ENCODE data around the gene CD86. TPM values are rescaled to one million over a fixed set of nuclear protein-coding genes. Genes with fewer than 3 reads are reported as not detected.

The CD86 gene
- total RNA-seq, 1 donor from 2014 or later, result not detected

- Mint-ChIP-seq H3K27me3 (ENCODE audit: low read depth, unreplicated experiment) (peaks cover 9% of the 10 kb centered on the region), H3K36me3 (ENCODE audit: low read depth, unreplicated experiment) (no peaks in the 10 kb centered on the region), H3K4me1 (ENCODE audit: low read depth, unreplicated experiment) (no peaks in the 10 kb centered on the region), H3K27ac (ENCODE audit: unreplicated experiment) (no peak overlapping the region), H3K4me3 (ENCODE audit: unreplicated experiment) (no peak overlapping the region), H3K9me3 (ENCODE audit: unreplicated experiment) (no peaks in the 10 kb centered on the region)
- no peaks in the 10 kb centered on the region for H3K79me2 ChIP-seq (ENCODE audit: insufficient read depth, low read length)
- no peaks in the 10 kb centered on the region for H3K36me3 ChIP-seq (ENCODE audit: insufficient read depth, low read length)
- H3K27ac ChIP-seq (ENCODE audit: low read depth, low read length), result no peak overlapping the region
- H2AFZ ChIP-seq (ENCODE audit: low read depth, low read length), result no peak overlapping the region
- H3K4me2 ChIP-seq (ENCODE audit: low read length), result no peak overlapping the region
- H3K4me3 ChIP-seq (ENCODE audit: insufficient read depth, low read depth, low read length), result no peak overlapping the region
- no peaks in the 10 kb centered on the region for H3K9me3 ChIP-seq (ENCODE audit: insufficient read depth, low read depth, low read length)
- FAIRE-seq (no peak), DNase-seq (ENCODE audit: low read depth) (no peak)
- no peaks in the 10 kb centered on the region for H3K4me1 ChIP-seq (ENCODE audit: insufficient read depth, low read length)
- no peaks in the 10 kb centered on the region for H4K20me1 ChIP-seq (ENCODE audit: insufficient read depth, low read length)
- H3K9ac ChIP-seq (ENCODE audit: low read length), result no peak overlapping the region
- no peak for TF ChIP-seq EZH2 (IDR thresholded peaks at IDR 0.05; ENCODE audit: insufficient read depth, low read length)
- TF ChIP-seq, protein P1, sequence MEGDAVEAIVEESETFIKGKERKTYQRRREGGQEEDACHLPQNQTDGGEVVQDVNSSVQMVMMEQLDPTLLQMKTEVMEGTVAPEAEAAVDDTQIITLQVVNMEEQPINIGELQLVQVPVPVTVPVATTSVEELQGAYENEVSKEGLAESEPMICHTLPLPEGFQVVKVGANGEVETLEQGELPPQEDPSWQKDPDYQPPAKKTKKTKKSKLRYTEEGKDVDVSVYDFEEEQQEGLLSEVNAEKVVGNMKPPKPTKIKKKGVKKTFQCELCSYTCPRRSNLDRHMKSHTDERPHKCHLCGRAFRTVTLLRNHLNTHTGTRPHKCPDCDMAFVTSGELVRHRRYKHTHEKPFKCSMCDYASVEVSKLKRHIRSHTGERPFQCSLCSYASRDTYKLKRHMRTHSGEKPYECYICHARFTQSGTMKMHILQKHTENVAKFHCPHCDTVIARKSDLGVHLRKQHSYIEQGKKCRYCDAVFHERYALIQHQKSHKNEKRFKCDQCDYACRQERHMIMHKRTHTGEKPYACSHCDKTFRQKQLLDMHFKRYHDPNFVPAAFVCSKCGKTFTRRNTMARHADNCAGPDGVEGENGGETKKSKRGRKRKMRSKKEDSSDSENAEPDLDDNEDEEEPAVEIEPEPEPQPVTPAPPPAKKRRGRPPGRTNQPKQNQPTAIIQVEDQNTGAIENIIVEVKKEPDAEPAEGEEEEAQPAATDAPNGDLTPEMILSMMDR (IDR thresholded peaks at IDR 0.05; ENCODE audit: insufficient read depth, low read depth, low read length), result no peak
- H3K27me3 ChIP-seq (ENCODE audit: insufficient read depth, low read length), result no peaks in the 10 kb centered on the region
Measured at GRCh38 chr3:122079524-122080206, 24.5 kb downstream of the CD86 start.

DNA sequence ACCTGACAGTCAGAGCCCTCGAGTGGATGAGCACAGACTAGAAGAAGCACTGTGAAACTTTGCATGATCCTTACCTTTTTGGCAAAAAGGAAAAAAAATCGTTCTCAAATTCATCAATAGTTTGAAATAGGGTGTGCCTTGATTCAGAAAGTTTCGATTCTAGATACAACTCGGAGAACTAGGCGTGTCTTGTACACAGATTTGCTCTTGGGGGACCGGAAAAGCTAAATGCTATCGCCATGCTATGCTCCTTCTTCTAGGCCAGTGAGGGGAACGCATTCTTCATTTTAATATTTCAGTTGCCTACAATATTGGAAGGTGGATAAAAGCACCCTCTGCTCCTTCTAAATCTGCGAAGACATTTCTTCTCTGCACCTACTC lies 25.0 kb downstream of the CD86 start:
- H3K9me3 ChIP-seq (ENCODE audit: insufficient read depth, low read depth, low read length), result no peaks in the 10 kb centered on the region
- TF ChIP-seq, protein P1 (IDR thresholded peaks at IDR 0.05; ENCODE audit: insufficient read depth, low read depth, low read length), result no peak
- TF ChIP-seq EZH2 (IDR thresholded peaks at IDR 0.05; ENCODE audit: insufficient read depth, low read length), result no peak
- H3K27ac ChIP-seq (ENCODE audit: low read depth, low read length), result no peak overlapping the region
- no peak overlapping the region for H3K27ac Mint-ChIP-seq (ENCODE audit: unreplicated experiment)
- H2AFZ ChIP-seq (ENCODE audit: low read depth, low read length), result no peak overlapping the region
- no peak overlapping the region for H3K4me2 ChIP-seq (ENCODE audit: low read length)
- H3K36me3 ChIP-seq (ENCODE audit: insufficient read depth, low read length), result no peaks in the 10 kb centered on the region
- H3K4me3 Mint-ChIP-seq (ENCODE audit: unreplicated experiment), result no peak overlapping the region
- H3K9ac ChIP-seq (ENCODE audit: low read length), result no peak overlapping the region
- no peaks in the 10 kb centered on the region for H4K20me1 ChIP-seq (ENCODE audit: insufficient read depth, low read length)
- FAIRE-seq (no peak), DNase-seq (ENCODE audit: low read depth) (no peak)
- no peaks in the 10 kb centered on the region for H3K9me3 Mint-ChIP-seq (ENCODE audit: unreplicated experiment)
- H3K27me3 Mint-ChIP-seq (ENCODE audit: low read depth, unreplicated experiment), result peaks cover 9% of the 10 kb centered on the region
- no peaks in the 10 kb centered on the region for H3K36me3 Mint-ChIP-seq (ENCODE audit: low read depth, unreplicated experiment)
- H3K4me1 ChIP-seq (ENCODE audit: insufficient read depth, low read length), result no peaks in the 10 kb centered on the region
- no peaks in the 10 kb centered on the region for H3K4me1 Mint-ChIP-seq (ENCODE audit: low read depth, unreplicated experiment)
- no peaks in the 10 kb centered on the region for H3K27me3 ChIP-seq (ENCODE audit: insufficient read depth, low read length)
- H3K79me2 ChIP-seq (ENCODE audit: insufficient read depth, low read length), result no peaks in the 10 kb centered on the region
- H3K4me3 ChIP-seq (ENCODE audit: insufficient read depth, low read depth, low read length), result no peak overlapping the region

GRCh38 chr3:122081543-122082247 lies 26.5 kb downstream of the CD86 start:
- Histone ChIP-seq H3K79me2 (ENCODE audit: insufficient read depth, low read length) (no peaks in the 10 kb centered on the region), H4K20me1 (ENCODE audit: insufficient read depth, low read length) (no peaks in the 10 kb centered on the region), H3K9me3 (ENCODE audit: insufficient read depth, low read depth, low read length) (no peaks in the 10 kb centered on the region), H3K4me3 (ENCODE audit: insufficient read depth, low read depth, low read length) (no peak overlapping the region), H3K4me2 (ENCODE audit: low read length) (no peak overlapping the region), H3K36me3 (ENCODE audit: insufficient read depth, low read length) (no peaks in the 10 kb centered on the region), H3K4me1 (ENCODE audit: insufficient read depth, low read length) (no peaks in the 10 kb centered on the region), H3K27ac (ENCODE audit: low read depth, low read length) (no peak overlapping the region), H2AFZ (ENCODE audit: low read depth, low read length) (no peak overlapping the region), H3K9ac (ENCODE audit: low read length) (no peak overlapping the region), H3K27me3 (ENCODE audit: insufficient read depth, low read length) (no peaks in the 10 kb centered on the region)
- Mint-ChIP-seq H3K9me3 (ENCODE audit: unreplicated experiment) (no peaks in the 10 kb centered on the region), H3K27me3 (ENCODE audit: low read depth, unreplicated experiment) (peaks cover 14% of the 10 kb centered on the region), H3K4me1 (ENCODE audit: low read depth, unreplicated experiment) (no peaks in the 10 kb centered on the region), H3K27ac (ENCODE audit: unreplicated experiment) (no peak overlapping the region), H3K36me3 (ENCODE audit: low read depth, unreplicated experiment) (no peaks in the 10 kb centered on the region), H3K4me3 (ENCODE audit: unreplicated experiment) (no peak overlapping the region)
- DNase-seq (ENCODE audit: low read depth) (no peak), FAIRE-seq (no peak)
- TF ChIP-seq EZH2 (IDR thresholded peaks at IDR 0.05; ENCODE audit: insufficient read depth, low read length), result no peak
